Prostate gland (tissue), 2 donors: Measurements from ENCODE around the gene PTPRC. TPM values are rescaled to one million over a fixed set of nuclear protein-coding genes. Genes with fewer than 3 reads are reported as not detected.

Experiments used
- DNase-seq: peaks from one replicate; pipeline ENCODE4 v3.0.0-alpha.2; 2019; ENCODE audit warnings: low spot score
- H3K27ac ChIP-seq, 2 donors: fragments of 200-600 bp; sonication (generic); 2 replicates each; pipeline ENCODE4 v1.5.1; 2017 to 2019
- H3K27me3 ChIP-seq: fragments of 200-600 bp; sonication (generic); replicated peaks from 2 replicates; pipeline ENCODE4 v1.5.1; 2019; ENCODE audit not compliant: insufficient read depth
- H3K36me3 ChIP-seq, 2 donors: fragments of 200-600 bp; sonication (generic); 1 replicate in 1 of 2; 2 replicates in 1 of 2; pipeline versions ENCODE4 v1.5.1 to v1.8.1; 2017 to 2019
- H3K4me1 ChIP-seq: fragments of 200-600 bp; sonication (generic); replicated peaks from 2 replicates; pipeline ENCODE4 v1.5.1; 2019
- H3K4me3 ChIP-seq, 2 donors: fragments of 200-600 bp; sonication (generic); 2 replicates each; pipeline ENCODE4 v1.5.1; 2017 to 2019
- H3K9me3 ChIP-seq: fragments of 200-600 bp; sonication (generic); 2 replicates; pipeline ENCODE4 v1.5.1; 2017
- CTCF ChIP-seq, 4 experiments: fragments of 200-600 bp in 2 of 4; fragments of 450-650 bp in 2 of 4; sonication (generic) in 2 of 4; IDR thresholded peaks; 1 replicate in 3 of 4; 2 replicates in 1 of 4; pipeline ENCODE4 v1.5.1; 2016 to 2019; ENCODE audit warnings: antibody characterized with exemption in 4 of 4, mild to moderate bottlenecking in 2 of 4, moderate library complexity in 2 of 4
- POLR2A ChIP-seq: fragments of 450-650 bp; IDR thresholded peaks from one replicate; pipeline ENCODE4 v1.6.1; 2016; ENCODE audit warnings: antibody characterized with exemption, mild to moderate bottlenecking
- POLR2AphosphoS5 ChIP-seq: sonication (generic); formaldehyde crosslinking; IDR thresholded peaks from one replicate; pipeline ENCODE4 v1.6.1; 2017; ENCODE audit warnings: antibody characterized with exemption
- WGBS: methylation state at CpG from one replicate; pipeline ENCODE4 v1.1.5; 2018; 5-methylcytosine and 5-hydroxymethylcytosine counted together
- intact Hi-C: fragments of 100-400 bp; cut with DNase I; formaldehyde crosslinking; loops from one replicate; pipeline ENCODE4 v1.14.2; 2022
- total RNA-seq, 2 donors: library from RNA; depleted of rRNA; stranded (reverse); fragments of >200 nt; gene quantifications; one replicate each; pipeline ENCODE4 v1.1.0, GENCODE V29; 2016

The PTPRC gene
- total RNA-seq, 2 donors from 2014 or later, result 8.9 to 9.5 TPM

- H3K4me1 ChIP-seq, result no peaks in the 10 kb centered on the region
- WGBS, result 59% methylated on average over 7 of the region's 7 CpGs
- H3K36me3 ChIP-seq, result no peaks in the 10 kb centered on the region
- no peak overlapping the region for H3K4me3 ChIP-seq
- no peak overlapping the region for H3K27ac ChIP-seq
- TF ChIP-seq CTCF (IDR thresholded peaks at IDR 0.05) (no peak), POLR2A (no peak), POLR2AphosphoS5 (no peak)
- no peaks in the 10 kb centered on the region for H3K9me3 ChIP-seq
- intact Hi-C loops, result no loop called here
- no peak for DNase-seq
- H3K27me3 ChIP-seq, result no peaks in the 10 kb centered on the region
Measured at GRCh38 chr1:198651650-198652400, 13.0 kb downstream of the PTPRC start.

- Histone ChIP-seq H3K9me3 (no peaks in the 10 kb centered on the region), H3K4me3 (no peak overlapping the region), H3K27ac (no peak overlapping the region), H3K27me3 (no peaks in the 10 kb centered on the region), H3K36me3 (no peaks in the 10 kb centered on the region), H3K4me1 (no peaks in the 10 kb centered on the region)
- TF ChIP-seq POLR2AphosphoS5, result no peak
- no peak for TF ChIP-seq POLR2A
- no peak for TF ChIP-seq CTCF (IDR thresholded peaks at IDR 0.05)
- intact Hi-C loops, result no loop called here
- DNase-seq, result no peak
- 93% methylated on average over 3 of the region's 3 CpGs for WGBS
Measured at GRCh38 chr1:198653808-198654413, 15.1 kb downstream of the PTPRC start.

- no peaks in the 10 kb centered on the region for H3K36me3 ChIP-seq
- no peaks in the 10 kb centered on the region for H3K4me1 ChIP-seq
- no peak for DNase-seq
- 89% methylated on average over 1 of the region's 1 CpG for WGBS
- TF ChIP-seq POLR2AphosphoS5 (no peak), POLR2A (no peak), CTCF (IDR thresholded peaks at IDR 0.05) (no peak)
- H3K4me3 ChIP-seq, result no peak overlapping the region
- H3K27me3 ChIP-seq, result no peaks in the 10 kb centered on the region
- intact Hi-C loops, result no loop called here
- no peak overlapping the region for H3K27ac ChIP-seq
- H3K9me3 ChIP-seq, result no peaks in the 10 kb centered on the region
Measured at GRCh38 chr1:198655459-198656121, 16.8 kb downstream of the PTPRC start.

DNA sequence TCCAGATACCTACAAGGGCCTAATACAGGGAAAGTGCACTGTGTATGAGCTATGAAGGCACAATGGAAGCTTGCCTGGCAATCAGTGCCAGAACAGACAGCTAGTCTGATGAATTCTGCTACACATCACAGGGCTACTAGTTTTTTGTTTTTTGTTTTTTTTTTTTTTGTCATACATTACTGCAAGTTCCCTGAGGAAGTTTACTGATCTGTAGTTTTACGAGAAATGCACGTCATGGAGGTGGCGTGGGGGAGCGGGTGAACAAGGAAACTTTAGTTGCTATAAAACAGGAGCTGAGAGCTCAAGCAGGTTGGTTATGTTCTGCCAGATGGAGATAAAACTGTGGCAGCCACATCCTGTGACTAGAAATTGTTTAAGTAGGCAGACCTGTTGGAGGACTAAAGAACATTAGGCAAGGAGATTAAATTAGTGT lies 17.7 kb downstream of the PTPRC start:
- H3K4me3 ChIP-seq, result no peak overlapping the region
- no peaks in the 10 kb centered on the region for H3K4me1 ChIP-seq
- intact Hi-C loops, result no loop called here
- TF ChIP-seq CTCF (IDR thresholded peaks at IDR 0.05) (no peak), POLR2AphosphoS5 (peak; percentile 93)
- no peaks in the 10 kb centered on the region for H3K27me3 ChIP-seq
- peak overlapping the region; percentile 38 to 43 for H3K27ac ChIP-seq
- DNase-seq, result peak; percentile 89
- H3K9me3 ChIP-seq, result no peaks in the 10 kb centered on the region
- H3K36me3 ChIP-seq, result no peaks in the 10 kb centered on the region
- 44% methylated on average over 4 of the region's 4 CpGs for WGBS
